ENCODE measurements around the gene C9orf85.

GRCh38 chr9:71896761-71897160 is 14.7 kb upstream of the C9orf85 start:
- TF ChIP-seq ZNF274 (IDR thresholded peaks at IDR 0.05; ENCODE audit: low read depth, low read length) (no peak), YY1 (IDR thresholded peaks at IDR 0.05; ENCODE audit: insufficient read depth, insufficient read length) (no peak)
